ENCODE measurements around the gene VTCN1. TPM values are rescaled to one million over a fixed set of nuclear protein-coding genes. Genes with fewer than 3 reads are reported as not detected.

Gene VTCN1
- total and polyA plus RNA-seq, 4 donors, result 0.23 to 0.38 TPM; not detected in 2

DNA sequence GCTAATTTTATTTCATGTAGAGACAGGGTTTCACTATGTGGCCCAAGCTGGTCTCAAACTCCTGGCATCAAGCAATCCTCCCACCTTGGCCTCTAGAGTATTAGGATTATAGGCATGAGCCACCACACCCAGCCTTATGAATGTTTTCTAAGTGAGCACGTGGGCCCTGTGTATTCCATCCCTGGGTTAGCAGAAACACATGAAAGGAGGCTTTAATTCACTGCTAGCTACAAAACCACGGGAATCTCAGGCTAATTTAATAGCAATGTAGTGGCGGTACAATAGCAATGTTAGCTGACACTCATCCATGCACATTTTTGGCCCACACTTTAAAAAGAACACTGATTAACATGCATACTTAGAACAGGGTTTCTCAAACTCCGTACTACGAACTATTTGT, 32.0 kb downstream of the VTCN1 start:
- intact Hi-C loops (cut with DNase I), result no loop called here
- Histone ChIP-seq H3K27ac (ENCODE audit: low read depth in 1 of 2, low read length in 2 of 2) (no peak overlapping the region), H3K4me1 (ENCODE audit: control insufficient read depth in 1 of 2, insufficient read depth in 2 of 2, low read length in 2 of 2) (no peaks in the 10 kb centered on the region), H3K36me3 (ENCODE audit: control insufficient read depth in 1 of 2, insufficient read depth in 2 of 2, low read length in 1 of 2) (no peaks in the 10 kb centered on the region), H3K4me3 (ENCODE audit: low read length in 2 of 2) (no peak overlapping the region), H3K9me3 (ENCODE audit: control insufficient read depth, low read length) (peaks cover 1% of the 10 kb centered on the region), H3K27me3 (ENCODE audit: control insufficient read depth in 1 of 2, insufficient read depth in 2 of 2, low read length in 1 of 2) (no peaks in the 10 kb centered on the region)
- DNase-seq (no peak), ATAC-seq (ENCODE audit: low FRiP score) (no peak)
- 86 to 93% methylated on average over 5 of the region's 5 CpGs for WGBS, 2 donors

- DNase-seq, result no peak
- Histone ChIP-seq H3K4me3 (ENCODE audit: low read length in 2 of 2) (no peak overlapping the region), H3K27me3 (ENCODE audit: control insufficient read depth in 1 of 2, insufficient read depth in 2 of 2, low read length in 1 of 2) (no peaks in the 10 kb centered on the region), H3K9me3 (ENCODE audit: control insufficient read depth, low read length) (peaks cover 1% of the 10 kb centered on the region), H3K36me3 (ENCODE audit: control insufficient read depth in 1 of 2, insufficient read depth in 2 of 2, low read length in 1 of 2) (no peaks in the 10 kb centered on the region), H3K4me1 (ENCODE audit: control insufficient read depth in 1 of 2, insufficient read depth in 2 of 2, low read length in 2 of 2) (no peaks in the 10 kb centered on the region), H3K27ac (ENCODE audit: low read depth in 1 of 2, low read length in 2 of 2) (no peak overlapping the region)
- no peak for ATAC-seq (ENCODE audit: low FRiP score)
- WGBS, 2 donors, result 38 to 53% methylated on average over 1 of the region's 1 CpG
- intact Hi-C loops (cut with DNase I), result no loop called here
These were observed 33.4 kb downstream of the VTCN1 start for GRCh38 chr1:117177376-117177775.

- Histone ChIP-seq H3K4me3 (ENCODE audit: low read length in 2 of 2) (no peak overlapping the region), H3K4me1 (ENCODE audit: control insufficient read depth in 1 of 2, insufficient read depth in 2 of 2, low read length in 2 of 2) (no peaks in the 10 kb centered on the region), H3K27me3 (ENCODE audit: control insufficient read depth in 1 of 2, insufficient read depth in 2 of 2, low read length in 1 of 2) (no peaks in the 10 kb centered on the region), H3K27ac (ENCODE audit: low read depth in 1 of 2, low read length in 2 of 2) (no peak overlapping the region), H3K9me3 (ENCODE audit: control insufficient read depth, low read length) (peaks cover 1% of the 10 kb centered on the region), H3K36me3 (ENCODE audit: control insufficient read depth in 1 of 2, insufficient read depth in 2 of 2, low read length in 1 of 2) (no peaks in the 10 kb centered on the region)
- WGBS, 2 donors, result 88 to 93% methylated on average over 6 of the region's 6 CpGs
- DNase-seq, result no peak
- intact Hi-C loops (cut with DNase I), result no loop called here
- no peak for ATAC-seq (ENCODE audit: low FRiP score)
These were observed 34.1 kb downstream of the VTCN1 start for GRCh38 chr1:117176579-117176978.

DNA sequence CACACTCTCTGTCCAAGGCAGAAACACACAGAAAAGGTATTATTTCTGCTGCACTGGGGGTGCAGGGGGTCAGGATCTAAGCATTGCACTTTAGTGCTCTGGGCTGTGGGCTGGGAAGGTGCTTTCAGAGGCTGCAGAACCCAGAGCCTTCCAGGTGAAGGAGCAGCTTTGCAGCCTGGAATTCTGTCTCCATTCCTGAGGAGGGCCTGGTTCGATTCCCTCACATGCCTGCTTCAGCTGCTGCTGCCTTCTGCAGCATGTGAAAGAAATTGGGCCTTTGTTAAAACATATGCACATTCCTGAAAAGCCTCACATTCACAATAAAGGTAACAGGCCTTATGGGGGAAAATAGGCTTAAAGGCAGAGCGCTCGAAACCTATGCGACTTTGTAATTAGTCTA, 35.9 kb downstream of the VTCN1 start:
- no peak overlapping the region for H3K27ac ChIP-seq (ENCODE audit: low read depth in 1 of 2, low read length in 2 of 2)
- H3K4me1 ChIP-seq (ENCODE audit: control insufficient read depth in 1 of 2, insufficient read depth in 2 of 2, low read length in 2 of 2), result no peaks in the 10 kb centered on the region
- H3K4me3 ChIP-seq (ENCODE audit: low read length in 2 of 2), result no peak overlapping the region
- H3K9me3 ChIP-seq (ENCODE audit: control insufficient read depth, low read length), result peaks cover 1% of the 10 kb centered on the region
- H3K27me3 ChIP-seq (ENCODE audit: control insufficient read depth in 1 of 2, insufficient read depth in 2 of 2, low read length in 1 of 2), result no peaks in the 10 kb centered on the region
- no peak for ATAC-seq (ENCODE audit: low FRiP score)
- H3K36me3 ChIP-seq (ENCODE audit: control insufficient read depth in 1 of 2, insufficient read depth in 2 of 2, low read length in 1 of 2), result no peaks in the 10 kb centered on the region
- intact Hi-C loops (cut with DNase I), result no loop called here
- WGBS, 2 donors, result 89 to 93% methylated on average over 4 of the region's 4 CpGs
- DNase-seq, result no peak

DNA sequence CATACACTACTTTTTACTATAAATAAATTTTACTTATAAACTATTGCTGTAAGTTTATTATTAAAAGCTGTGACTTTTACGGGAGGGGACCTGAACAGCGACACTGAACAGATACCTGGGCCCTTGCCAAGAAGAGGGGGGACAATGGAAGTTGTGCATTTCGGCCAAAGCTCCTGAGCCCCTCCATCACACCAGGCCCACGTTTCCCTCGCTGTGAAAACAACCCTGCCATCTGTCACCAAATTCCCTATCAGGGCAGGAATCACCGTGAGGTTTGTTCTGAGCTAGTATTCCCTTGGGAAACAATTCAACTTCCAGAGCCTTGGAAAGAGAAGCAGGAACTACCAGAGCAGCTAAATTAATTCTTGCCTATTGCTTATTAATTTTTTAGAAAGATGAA, 37.0 kb downstream of the VTCN1 start:
- Histone ChIP-seq H3K4me3 (ENCODE audit: low read length in 2 of 2) (no peak overlapping the region), H3K36me3 (ENCODE audit: control insufficient read depth in 1 of 2, insufficient read depth in 2 of 2, low read length in 1 of 2) (no peaks in the 10 kb centered on the region), H3K27me3 (ENCODE audit: control insufficient read depth in 1 of 2, insufficient read depth in 2 of 2, low read length in 1 of 2) (no peaks in the 10 kb centered on the region), H3K27ac (ENCODE audit: low read depth in 1 of 2, low read length in 2 of 2) (no peak overlapping the region), H3K9me3 (ENCODE audit: control insufficient read depth, low read length) (peaks cover 1% of the 10 kb centered on the region), H3K4me1 (ENCODE audit: control insufficient read depth in 1 of 2, insufficient read depth in 2 of 2, low read length in 2 of 2) (no peaks in the 10 kb centered on the region)
- no peak for DNase-seq
- WGBS, 2 donors, result 14 to 20% methylated on average over 6 of the region's 6 CpGs
- intact Hi-C loops (cut with DNase I), result no loop called here
- no peak for ATAC-seq (ENCODE audit: low FRiP score)

DNA sequence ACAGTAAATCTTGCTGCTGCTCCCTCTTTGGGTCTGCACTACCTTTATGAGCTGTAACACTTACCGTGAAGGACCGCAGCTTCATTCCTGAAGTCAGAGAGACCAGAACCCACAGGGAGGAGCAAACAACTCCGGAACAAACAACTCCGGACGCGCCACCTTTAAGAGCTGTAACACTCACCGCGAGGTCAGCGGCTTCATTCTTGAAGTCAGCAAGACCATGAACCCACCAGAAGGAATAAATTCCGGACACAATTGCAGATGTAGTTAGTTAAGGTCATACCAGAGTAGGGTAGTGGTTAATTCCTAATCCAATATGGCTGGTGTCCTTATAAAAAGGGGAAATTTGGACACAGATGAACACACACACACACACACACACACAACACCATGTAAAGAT, 37.7 kb downstream of the VTCN1 start:
- intact Hi-C loops (cut with DNase I), result no loop called here
- DNase-seq, result no peak
- H3K36me3 ChIP-seq (ENCODE audit: control insufficient read depth in 1 of 2, insufficient read depth in 2 of 2, low read length in 1 of 2), result no peaks in the 10 kb centered on the region
- no peak overlapping the region for H3K4me3 ChIP-seq (ENCODE audit: low read length in 2 of 2)
- 96 to 97% methylated on average over 10 of the region's 10 CpGs for WGBS, 2 donors
- H3K27ac ChIP-seq (ENCODE audit: low read depth in 1 of 2, low read length in 2 of 2), result no peak overlapping the region
- no peak for ATAC-seq (ENCODE audit: low FRiP score)
- H3K4me1 ChIP-seq (ENCODE audit: control insufficient read depth in 1 of 2, insufficient read depth in 2 of 2, low read length in 2 of 2), result no peaks in the 10 kb centered on the region
- no peaks in the 10 kb centered on the region for H3K27me3 ChIP-seq (ENCODE audit: control insufficient read depth in 1 of 2, insufficient read depth in 2 of 2, low read length in 1 of 2)
- peaks cover 1% of the 10 kb centered on the region for H3K9me3 ChIP-seq (ENCODE audit: control insufficient read depth, low read length)

- Histone ChIP-seq H3K27ac (ENCODE audit: low read depth in 1 of 2, low read length in 2 of 2) (no peak overlapping the region), H3K27me3 (ENCODE audit: control insufficient read depth in 1 of 2, insufficient read depth in 2 of 2, low read length in 1 of 2) (no peaks in the 10 kb centered on the region), H3K4me1 (ENCODE audit: control insufficient read depth in 1 of 2, insufficient read depth in 2 of 2, low read length in 2 of 2) (no peaks in the 10 kb centered on the region), H3K36me3 (ENCODE audit: control insufficient read depth in 1 of 2, insufficient read depth in 2 of 2, low read length in 1 of 2) (no peaks in the 10 kb centered on the region), H3K4me3 (ENCODE audit: low read length in 2 of 2) (no peak overlapping the region), H3K9me3 (ENCODE audit: control insufficient read depth, low read length) (no peaks in the 10 kb centered on the region)
- DNase-seq (no peak), ATAC-seq (ENCODE audit: low FRiP score) (no peak)
- intact Hi-C loops (cut with DNase I), result no loop called here
- WGBS, 2 donors, result 61 to 68% methylated on average over 18 of the region's 18 CpGs
These were observed 38.7 kb downstream of the VTCN1 start for GRCh38 chr1:117171900-117172511.

GRCh38 chr1:117169871-117170596, 40.7 kb downstream of the VTCN1 start:
- no peak for ATAC-seq (ENCODE audit: low FRiP score)
- intact Hi-C loops (cut with DNase I), result no loop called here
- Histone ChIP-seq H3K27ac (ENCODE audit: low read depth in 1 of 2, low read length in 2 of 2) (no peak overlapping the region), H3K4me1 (ENCODE audit: control insufficient read depth in 1 of 2, insufficient read depth in 2 of 2, low read length in 2 of 2) (no peaks in the 10 kb centered on the region), H3K4me3 (ENCODE audit: low read length in 2 of 2) (no peak overlapping the region), H3K27me3 (ENCODE audit: control insufficient read depth in 1 of 2, insufficient read depth in 2 of 2, low read length in 1 of 2) (no peaks in the 10 kb centered on the region), H3K36me3 (ENCODE audit: control insufficient read depth in 1 of 2, insufficient read depth in 2 of 2, low read length in 1 of 2) (no peaks in the 10 kb centered on the region), H3K9me3 (ENCODE audit: control insufficient read depth, low read length) (no peaks in the 10 kb centered on the region)
- DNase-seq, result no peak
- 46 to 67% methylated on average over 4 of the region's 4 CpGs for WGBS, 2 donors

DNA sequence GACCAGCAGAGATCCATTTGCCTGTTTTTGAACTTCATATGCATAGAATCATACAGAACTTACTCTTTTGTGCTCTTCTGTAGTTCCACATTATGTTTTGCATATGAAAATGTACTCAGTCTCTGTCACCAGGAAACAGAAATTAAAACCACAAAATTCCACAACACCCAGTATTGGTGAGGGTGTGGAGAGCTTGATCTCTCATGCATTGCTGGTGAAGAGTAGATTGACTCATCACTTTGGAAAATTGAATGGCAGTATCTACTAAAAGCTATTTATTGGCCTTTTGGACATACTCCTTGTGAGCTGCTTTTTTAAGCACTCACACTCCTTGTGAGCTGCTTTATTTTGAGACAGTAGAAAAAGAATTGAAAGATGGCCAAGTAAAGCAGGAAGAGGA, 43.3 kb downstream of the VTCN1 start:
- H3K27me3 ChIP-seq (ENCODE audit: control insufficient read depth in 1 of 2, insufficient read depth in 2 of 2, low read length in 1 of 2), result no peaks in the 10 kb centered on the region
- no peak overlapping the region for H3K27ac ChIP-seq (ENCODE audit: low read depth in 1 of 2, low read length in 2 of 2)
- intact Hi-C loops (cut with DNase I), result no loop called here
- no peaks in the 10 kb centered on the region for H3K4me1 ChIP-seq (ENCODE audit: control insufficient read depth in 1 of 2, insufficient read depth in 2 of 2, low read length in 2 of 2)
- ATAC-seq (ENCODE audit: low FRiP score) (no peak), DNase-seq (no peak)
- no peak overlapping the region for H3K4me3 ChIP-seq (ENCODE audit: low read length in 2 of 2)
- no peaks in the 10 kb centered on the region for H3K36me3 ChIP-seq (ENCODE audit: control insufficient read depth in 1 of 2, insufficient read depth in 2 of 2, low read length in 1 of 2)
- H3K9me3 ChIP-seq (ENCODE audit: control insufficient read depth, low read length), result no peaks in the 10 kb centered on the region

Data from aorta (tissue), 5 donors.